Brain microvascular endothelial cell (primary cell): ENCODE results near the gene KPNB1.

Source experiments
- DNase-seq: peaks from one replicate; pipeline ENCODE4 v3.0.0-alpha.2; 2020
- H3K27ac ChIP-seq: fragments of 250-450 bp; sonication (Bioruptor Pico); 2 replicates; pipeline ENCODE4 v1.5.1; 2020; ENCODE audit warnings: mild to moderate bottlenecking, moderate library complexity
- H3K27me3 ChIP-seq: fragments of 250-450 bp; sonication (Bioruptor Pico); replicated peaks from 2 replicates; pipeline ENCODE4 v1.5.1; 2020; ENCODE audit warnings: mild to moderate bottlenecking
- H3K36me3 ChIP-seq: fragments of 250-450 bp; sonication (Bioruptor Pico); replicated peaks from 2 replicates; pipeline ENCODE4 v1.5.1; 2020; ENCODE audit warnings: mild to moderate bottlenecking
- H3K4me3 ChIP-seq: 2 replicates; pipeline ENCODE4 v1.5.1; 2011; ENCODE audit warnings: low read depth, mild to moderate bottlenecking, control low read depth, low read length, moderate library complexity
- CTCF ChIP-seq: IDR thresholded peaks from 2 replicates; pipeline ENCODE4 v1.5.1; 2011; ENCODE audit warnings: low read depth, mild to moderate bottlenecking, moderate library complexity, low read length, control low read depth, inconsistent platforms; ENCODE audit errors: missing control alignments
- in situ Hi-C: cut with HindIII; loops from 2 replicates; pipeline ENCODE4 v1.10.0; 2017; ENCODE audit warnings: low sequenced_read_pairs, low pct_ligation_motif_present

Gene KPNB1

GRCh38 chr17:47703191-47703591, 53.5 kb downstream of the KPNB1 start:
- H3K4me3 ChIP-seq = no peak overlapping the region
- H3K36me3 ChIP-seq = no peaks in the 10 kb centered on the region
- peaks cover 30% of the 10 kb centered on the region for H3K27me3 ChIP-seq
- TF ChIP-seq CTCF = no peak
- DNase-seq = no peak
- in situ Hi-C loops = no loop called here
- no peak overlapping the region for H3K27ac ChIP-seq

DNA sequence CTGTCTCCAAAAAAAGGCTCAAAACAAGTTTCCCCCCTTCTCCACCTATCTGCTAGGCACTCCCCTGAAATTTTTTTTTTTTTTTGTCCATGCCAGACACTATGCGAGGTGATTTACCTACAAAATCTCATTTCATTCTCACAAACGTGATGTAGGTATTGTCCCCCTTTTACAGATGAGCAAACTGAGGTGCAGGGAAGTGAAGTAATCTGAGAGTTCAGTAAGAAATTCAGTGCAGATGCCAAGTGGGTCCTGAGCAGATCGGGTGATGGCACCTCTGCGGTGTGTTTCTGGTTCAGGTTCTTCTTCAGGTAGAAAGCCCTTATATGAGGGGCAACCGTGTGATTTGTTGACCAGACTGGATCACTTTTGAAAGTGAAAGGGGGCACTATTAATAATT, 54.0 kb downstream of the KPNB1 start:
- H3K4me3 ChIP-seq = no peak overlapping the region
- no peak overlapping the region for H3K27ac ChIP-seq
- no peak for DNase-seq

GRCh38 chr17:47704116-47704515, 54.4 kb downstream of the KPNB1 start:
- in situ Hi-C loops = no loop called here
- Histone ChIP-seq H3K4me3 (no peak overlapping the region), H3K27me3 (peaks cover 35% of the 10 kb centered on the region), H3K27ac (no peak overlapping the region), H3K36me3 (no peaks in the 10 kb centered on the region)
- no peak for DNase-seq
- TF ChIP-seq CTCF = no peak

More for the DNA sequence above, 54.0 kb downstream of the KPNB1 start:
- in situ Hi-C loops = no loop called here
- Histone ChIP-seq H3K27me3 (peaks cover 33% of the 10 kb centered on the region), H3K36me3 (no peaks in the 10 kb centered on the region)
- TF ChIP-seq CTCF = no peak

GRCh38 chr17:47704736-47705135, 55.0 kb downstream of the KPNB1 start:
- H3K4me3 ChIP-seq = no peak overlapping the region
- H3K36me3 ChIP-seq = no peaks in the 10 kb centered on the region
- H3K27ac ChIP-seq = no peak overlapping the region
- H3K27me3 ChIP-seq = peaks cover 37% of the 10 kb centered on the region
- in situ Hi-C loops = no loop called here
- no peak for TF ChIP-seq CTCF
- DNase-seq = no peak

- no peak for TF ChIP-seq CTCF
- in situ Hi-C loops = no loop called here
- H3K27me3 ChIP-seq = peaks cover 38% of the 10 kb centered on the region
- H3K27ac ChIP-seq = no peak overlapping the region
- H3K4me3 ChIP-seq = no peak overlapping the region
- DNase-seq = no peak
- no peaks in the 10 kb centered on the region for H3K36me3 ChIP-seq
Measured at GRCh38 chr17:47705536-47706530, 56.1 kb downstream of the KPNB1 start.
